Activated CD4-positive, alpha-beta memory T cell treated with anti-CD3 and anti-CD28 coated beads, Interleukin-2, amount 10 ng/mL, durations not matched to agents 7 days and 5 days (primary cell): ENCODE data around the gene ZNF846. TPM values are rescaled to one million over a fixed set of nuclear protein-coding genes. Genes with fewer than 3 reads are reported as not detected.
"Not testable (repeated sequence)": the region's sequence is repeated elsewhere in the genome, so short reads cannot be mapped to it uniquely, and the experiment has no call there.

Experiments
- CTCF ChIA-PET: fragments of 350-600 bp; sonication (Branson Sonifier 250); formaldehyde crosslinking; loops from one replicate; lab custom pipeline; 2021; ENCODE audit warnings: antibody characterized with exemption, inconsistent platforms; lab: Charles Lee
- POLR2A ChIA-PET: fragments of 350-600 bp; sonication (Branson Sonifier 250); formaldehyde crosslinking; loops from one replicate; lab custom pipeline; 2021; ENCODE audit warnings: antibody characterized with exemption; lab: Charles Lee
- DNase-seq: peaks from one replicate; pipeline ENCODE4 v3.0.0-alpha.2; 2020
- H3K27ac Mint-ChIP-seq: one replicate; pipeline ENCODE4 v1.8.0; 2021; ENCODE audit warnings: mild to moderate bottlenecking, mixed read lengths
- H3K27me3 Mint-ChIP-seq: one replicate; pipeline ENCODE4 v1.8.0; 2021; ENCODE audit warnings: mixed read lengths
- H3K36me3 Mint-ChIP-seq: one replicate; pipeline ENCODE4 v1.8.0; 2021; ENCODE audit warnings: low read depth, mixed read lengths
- H3K4me1 Mint-ChIP-seq: one replicate; pipeline ENCODE4 v1.8.0; 2021; ENCODE audit warnings: mixed read lengths
- H3K4me3 Mint-ChIP-seq: one replicate; pipeline ENCODE4 v1.8.0; 2021; ENCODE audit warnings: mild to moderate bottlenecking, mixed read lengths
- H3K9me3 Mint-ChIP-seq: one replicate; pipeline ENCODE4 v1.8.0; 2021; ENCODE audit warnings: mixed read lengths
- total RNA-seq, 2 experiments: library from RNA; stranded (reverse); gene quantifications; one replicate each; pipeline ENCODE4 v1.2.3, GENCODE V29; 2021

The ZNF846 gene
- total RNA-seq, 2 experiments from 2014 or later = 6.5 to 6.7 TPM

GRCh38 chr19:9752701-9753443 is 15.7 kb downstream of the ZNF846 start:
- Mint-ChIP-seq H3K9me3 (peaks cover 48% of the 10 kb centered on the region), H3K27ac (no peak overlapping the region), H3K36me3 (peaks cover 18% of the 10 kb centered on the region), H3K4me1 (no peaks in the 10 kb centered on the region), H3K27me3 (no peaks in the 10 kb centered on the region), H3K4me3 (no peak overlapping the region)
- ChIA-PET POLR2A (no interaction called here), CTCF (no interaction called here)
- DNase-seq = no peak

GRCh38 chr19:9751446-9751845 is 17.1 kb downstream of the ZNF846 start:
- DNase-seq = no peak
- no peak overlapping the region for H3K4me3 Mint-ChIP-seq
- POLR2A ChIA-PET = no interaction called here
- H3K27ac Mint-ChIP-seq = no peak overlapping the region
- peaks cover 36% of the 10 kb centered on the region for H3K9me3 Mint-ChIP-seq
- CTCF ChIA-PET = no interaction called here
- no peaks in the 10 kb centered on the region for H3K4me1 Mint-ChIP-seq
- peaks cover 7% of the 10 kb centered on the region for H3K36me3 Mint-ChIP-seq
- no peaks in the 10 kb centered on the region for H3K27me3 Mint-ChIP-seq

- ChIA-PET CTCF (no interaction called here), POLR2A (no interaction called here)
- peaks cover 26% of the 10 kb centered on the region for H3K9me3 Mint-ChIP-seq
- no peak overlapping the region for H3K4me3 Mint-ChIP-seq
- H3K27me3 Mint-ChIP-seq = no peaks in the 10 kb centered on the region
- no peak overlapping the region for H3K27ac Mint-ChIP-seq
- no peak for DNase-seq
- no peaks in the 10 kb centered on the region for H3K4me1 Mint-ChIP-seq
- no peaks in the 10 kb centered on the region for H3K36me3 Mint-ChIP-seq
Measured at GRCh38 chr19:9741476-9742171, 26.9 kb downstream of the ZNF846 start.

GRCh38 chr19:9735986-9736385 is 32.6 kb downstream of the ZNF846 start:
- Mint-ChIP-seq H3K27me3 (no peaks in the 10 kb centered on the region), H3K27ac (no peak overlapping the region), H3K9me3 (peaks cover 21% of the 10 kb centered on the region), H3K4me1 (no peaks in the 10 kb centered on the region), H3K4me3 (no peak overlapping the region), H3K36me3 (peaks cover 3% of the 10 kb centered on the region)
- CTCF ChIA-PET = no interaction called here
- POLR2A ChIA-PET = no interaction called here
- no peak for DNase-seq

GRCh38 chr19:9730056-9730455 is 38.5 kb downstream of the ZNF846 start:
- H3K36me3 Mint-ChIP-seq, H3K4me1 Mint-ChIP-seq, POLR2A ChIA-PET, H3K4me3 Mint-ChIP-seq, H3K27me3 Mint-ChIP-seq, H3K27ac Mint-ChIP-seq, CTCF ChIA-PET, DNase-seq: not testable (repeated sequence)
- peaks cover 20% of the 10 kb centered on the region for H3K9me3 Mint-ChIP-seq

- H3K4me3 Mint-ChIP-seq = no peak overlapping the region
- H3K36me3 Mint-ChIP-seq = no peaks in the 10 kb centered on the region
- H3K27me3 Mint-ChIP-seq = no peaks in the 10 kb centered on the region
- CTCF ChIA-PET = no interaction called here
- H3K9me3 Mint-ChIP-seq = peaks cover 25% of the 10 kb centered on the region
- no peak overlapping the region for H3K27ac Mint-ChIP-seq
- POLR2A ChIA-PET = no interaction called here
- H3K4me1 Mint-ChIP-seq = no peaks in the 10 kb centered on the region
- DNase-seq = no peak
Measured at GRCh38 chr19:9729162-9729561, 39.4 kb downstream of the ZNF846 start.

GRCh38 chr19:9727644-9728043 is 40.9 kb downstream of the ZNF846 start:
- no peaks in the 10 kb centered on the region for H3K36me3 Mint-ChIP-seq
- CTCF ChIA-PET = interaction anchor here (0.6 kb wide), 1 partner anchor 678 kb away, joined by 3 read pairs; no protein-coding TSS in a partner anchor
- peaks cover 33% of the 10 kb centered on the region for H3K9me3 Mint-ChIP-seq
- H3K27me3 Mint-ChIP-seq = no peaks in the 10 kb centered on the region
- POLR2A ChIA-PET = no interaction called here
- H3K4me1 Mint-ChIP-seq = no peaks in the 10 kb centered on the region
- DNase-seq = no peak
- no peak overlapping the region for H3K4me3 Mint-ChIP-seq
- no peak overlapping the region for H3K27ac Mint-ChIP-seq

GRCh38 chr19:9725508-9726201 is 42.9 kb downstream of the ZNF846 start:
- H3K27ac Mint-ChIP-seq, H3K27me3 Mint-ChIP-seq, CTCF ChIA-PET, H3K4me3 Mint-ChIP-seq, POLR2A ChIA-PET, DNase-seq, H3K36me3 Mint-ChIP-seq, H3K4me1 Mint-ChIP-seq: not testable (repeated sequence)
- peaks cover 39% of the 10 kb centered on the region for H3K9me3 Mint-ChIP-seq

GRCh38 chr19:9724157-9724556 is 44.4 kb downstream of the ZNF846 start:
- CTCF ChIA-PET = no interaction called here
- no peaks in the 10 kb centered on the region for H3K27me3 Mint-ChIP-seq

GRCh38 chr19:9721861-9722260 is 46.7 kb downstream of the ZNF846 start:
- ChIA-PET POLR2A (no interaction called here), CTCF (no interaction called here)
- DNase-seq = no peak
- H3K36me3 Mint-ChIP-seq = no peaks in the 10 kb centered on the region
- no peak overlapping the region for H3K27ac Mint-ChIP-seq
- H3K27me3 Mint-ChIP-seq = no peaks in the 10 kb centered on the region
- no peak overlapping the region for H3K4me3 Mint-ChIP-seq
- peaks cover 34% of the 10 kb centered on the region for H3K9me3 Mint-ChIP-seq
- peaks cover 4% of the 10 kb centered on the region for H3K4me1 Mint-ChIP-seq

More at GRCh38 chr19:9724157-9724556, 44.4 kb downstream of the ZNF846 start:
- DNase-seq = no peak
- peaks cover 39% of the 10 kb centered on the region for H3K9me3 Mint-ChIP-seq
- no peak overlapping the region for H3K27ac Mint-ChIP-seq
- no peak overlapping the region for H3K4me3 Mint-ChIP-seq
- POLR2A ChIA-PET = no interaction called here
- no peaks in the 10 kb centered on the region for H3K36me3 Mint-ChIP-seq
- H3K4me1 Mint-ChIP-seq = peaks cover 4% of the 10 kb centered on the region

- Mint-ChIP-seq H3K9me3 (peaks cover 30% of the 10 kb centered on the region), H3K4me1 (peaks cover 4% of the 10 kb centered on the region), H3K27me3 (no peaks in the 10 kb centered on the region), H3K36me3 (no peaks in the 10 kb centered on the region), H3K4me3 (no peak overlapping the region), H3K27ac (no peak overlapping the region)
- DNase-seq = no peak
- CTCF ChIA-PET = no interaction called here
- POLR2A ChIA-PET = no interaction called here
Measured at GRCh38 chr19:9720541-9720940, 48.0 kb downstream of the ZNF846 start.

- Mint-ChIP-seq H3K4me3 (no peak overlapping the region), H3K27ac (no peak overlapping the region), H3K27me3 (no peaks in the 10 kb centered on the region), H3K36me3 (no peaks in the 10 kb centered on the region), H3K9me3 (peaks cover 39% of the 10 kb centered on the region), H3K4me1 (no peaks in the 10 kb centered on the region)
- DNase-seq = no peak
- POLR2A ChIA-PET = no interaction called here
- CTCF ChIA-PET = no interaction called here
Measured at GRCh38 chr19:9711815-9712214, 56.7 kb downstream of the ZNF846 start.

GRCh38 chr19:9709305-9709704 is 59.2 kb downstream of the ZNF846 start:
- H3K36me3 Mint-ChIP-seq = no peaks in the 10 kb centered on the region
- H3K9me3 Mint-ChIP-seq = peaks cover 36% of the 10 kb centered on the region
- ChIA-PET POLR2A (no interaction called here), CTCF (no interaction called here)
- no peaks in the 10 kb centered on the region for H3K27me3 Mint-ChIP-seq
- no peaks in the 10 kb centered on the region for H3K4me1 Mint-ChIP-seq
- DNase-seq = no peak
- H3K4me3 Mint-ChIP-seq = no peak overlapping the region
- H3K27ac Mint-ChIP-seq = no peak overlapping the region
